SU-DHL-6 (cell line): ENCODE measurements around the gene ARHGEF26.

Experiments used
- H2AFZ ChIP-seq: fragments of 200-600 bp; sonication (generic); 2 replicates; pipeline ENCODE4 v1.6.1; 2014; ENCODE audit warnings: low read depth, mild to moderate bottlenecking, moderate library complexity, mixed read lengths, antibody characterized with exemption, low read length; ENCODE audit not compliant: severe bottlenecking
- H3F3A ChIP-seq: fragments of 200-600 bp; shearing (Covaris generic); 2 replicates; pipeline ENCODE4 v1.6.0; 2016; ENCODE audit warnings: antibody characterized with exemption, mild to moderate bottlenecking; ENCODE audit not compliant: insufficient read depth
- H3K27ac ChIP-seq: fragments of 200-600 bp; sonication (generic); 2 replicates; pipeline ENCODE4 v1.5.1; 2016; ENCODE audit warnings: low read depth, mild to moderate bottlenecking, low read length, moderate library complexity, mixed read lengths
- H3K27me3 ChIP-seq: fragments of 200-600 bp; sonication (generic), shearing (Covaris generic); 2 replicates; pipeline ENCODE4 v1.6.0; 2014; ENCODE audit warnings: mild to moderate bottlenecking, low read length
- H3K36me3 ChIP-seq: fragments of 200-600 bp; sonication (generic); 2 replicates; pipeline ENCODE4 v1.6.1; 2014; ENCODE audit warnings: mild to moderate bottlenecking, low read length, mixed read lengths
- H3K4me2 ChIP-seq: fragments of 300-600, 200-600 bp; shearing (Covaris generic), sonication (generic); 2 replicates; pipeline ENCODE4 v1.6.0; 2014; ENCODE audit warnings: low read length, low read depth, mild to moderate bottlenecking; ENCODE audit not compliant: poor library complexity, severe bottlenecking
- H3K4me3 ChIP-seq: fragments of 200-600 bp; sonication (generic); 2 replicates; pipeline ENCODE4 v1.5.1; 2014; ENCODE audit warnings: antibody characterized with exemption, low read length, mild to moderate bottlenecking, mixed read lengths; ENCODE audit not compliant: insufficient read depth, poor library complexity, severe bottlenecking
- H3K79me2 ChIP-seq: fragments of 200-600 bp; sonication (generic); 2 replicates; pipeline ENCODE4 v1.6.1; 2014; ENCODE audit warnings: mild to moderate bottlenecking, low read length, moderate library complexity; ENCODE audit not compliant: insufficient read depth
- H3K9ac ChIP-seq: fragments of 200-600 bp; sonication (generic); 2 replicates; pipeline ENCODE4 v1.7.0; 2014; ENCODE audit warnings: mild to moderate bottlenecking, low read length
- H3K9me2 ChIP-seq: fragments of 200-600 bp; sonication (generic); replicated peaks from 2 replicates; pipeline ENCODE4 v1.6.1; 2014; ENCODE audit warnings: low read length; ENCODE audit not compliant: insufficient read depth
- H3K9me3 ChIP-seq: fragments of 200-600 bp; sonication (generic); 2 replicates; pipeline ENCODE4 v1.6.1; 2014; ENCODE audit warnings: low read length, mixed read lengths; ENCODE audit not compliant: insufficient read depth
- H4K20me1 ChIP-seq: fragments of 200-600 bp; sonication (generic); 2 replicates; pipeline ENCODE4 v1.6.1; 2014; ENCODE audit warnings: low read depth, mild to moderate bottlenecking, antibody characterized with exemption, low read length, moderate library complexity, mixed read lengths
- EZH2phosphoT487 ChIP-seq: fragments of 200-600 bp; sonication (generic), shearing (Covaris generic); conservative IDR thresholded peaks from 2 replicates; pipeline ENCODE4 v1.6.1; 2018; ENCODE audit warnings: mild to moderate bottlenecking, antibody characterized with exemption, low read length, moderate library complexity, mixed read lengths
- TF ChIP-seq, protein P1 (sequence below): fragments of 200-600 bp; sonication (generic); IDR thresholded peaks from one replicate; pipeline ENCODE4 v1.5.1; 2017; ENCODE audit warnings: antibody characterized with exemption, mild to moderate bottlenecking, low read length, moderate library complexity; ENCODE audit not compliant: insufficient read depth, poor library complexity, severe bottlenecking

ARHGEF26 gene

DNA sequence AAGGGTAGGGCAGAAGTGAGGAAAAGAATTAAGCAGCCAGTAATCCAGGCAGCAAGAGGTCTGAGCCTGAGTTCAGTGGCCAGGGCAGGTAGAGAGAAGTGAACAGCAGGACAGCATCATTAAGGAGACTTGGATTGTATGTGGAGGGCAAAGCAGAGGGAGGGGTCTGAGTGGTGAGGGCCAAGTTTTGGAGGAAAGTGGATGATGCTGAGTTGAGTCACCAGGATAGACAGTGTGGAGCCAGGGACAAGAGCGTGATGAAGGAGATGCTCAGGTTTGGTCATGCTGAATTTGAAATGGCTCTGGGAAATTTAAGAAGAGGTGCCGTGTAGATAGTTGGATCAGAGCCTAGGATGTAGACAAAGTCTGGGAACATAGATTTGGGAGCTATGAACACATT lies 93.1 kb downstream of the ARHGEF26 start:
- H3K79me2 ChIP-seq = no peaks in the 10 kb centered on the region
- no peak overlapping the region for H3K4me3 ChIP-seq
- no peak overlapping the region for H3K27ac ChIP-seq
- H3K4me2 ChIP-seq = no peak overlapping the region
- H3F3A ChIP-seq = no peaks in the 10 kb centered on the region
- no peak for TF ChIP-seq EZH2phosphoT487
- TF ChIP-seq, protein P1, sequence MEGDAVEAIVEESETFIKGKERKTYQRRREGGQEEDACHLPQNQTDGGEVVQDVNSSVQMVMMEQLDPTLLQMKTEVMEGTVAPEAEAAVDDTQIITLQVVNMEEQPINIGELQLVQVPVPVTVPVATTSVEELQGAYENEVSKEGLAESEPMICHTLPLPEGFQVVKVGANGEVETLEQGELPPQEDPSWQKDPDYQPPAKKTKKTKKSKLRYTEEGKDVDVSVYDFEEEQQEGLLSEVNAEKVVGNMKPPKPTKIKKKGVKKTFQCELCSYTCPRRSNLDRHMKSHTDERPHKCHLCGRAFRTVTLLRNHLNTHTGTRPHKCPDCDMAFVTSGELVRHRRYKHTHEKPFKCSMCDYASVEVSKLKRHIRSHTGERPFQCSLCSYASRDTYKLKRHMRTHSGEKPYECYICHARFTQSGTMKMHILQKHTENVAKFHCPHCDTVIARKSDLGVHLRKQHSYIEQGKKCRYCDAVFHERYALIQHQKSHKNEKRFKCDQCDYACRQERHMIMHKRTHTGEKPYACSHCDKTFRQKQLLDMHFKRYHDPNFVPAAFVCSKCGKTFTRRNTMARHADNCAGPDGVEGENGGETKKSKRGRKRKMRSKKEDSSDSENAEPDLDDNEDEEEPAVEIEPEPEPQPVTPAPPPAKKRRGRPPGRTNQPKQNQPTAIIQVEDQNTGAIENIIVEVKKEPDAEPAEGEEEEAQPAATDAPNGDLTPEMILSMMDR = no peak
- H2AFZ ChIP-seq = no peak overlapping the region
- no peaks in the 10 kb centered on the region for H3K27me3 ChIP-seq
- no peaks in the 10 kb centered on the region for H3K9me3 ChIP-seq
- H3K9ac ChIP-seq = no peak overlapping the region
- no peaks in the 10 kb centered on the region for H3K36me3 ChIP-seq
- no peaks in the 10 kb centered on the region; the same call in 1 of the 2 replicates for H3K9me2 ChIP-seq
- no peaks in the 10 kb centered on the region for H4K20me1 ChIP-seq

DNA sequence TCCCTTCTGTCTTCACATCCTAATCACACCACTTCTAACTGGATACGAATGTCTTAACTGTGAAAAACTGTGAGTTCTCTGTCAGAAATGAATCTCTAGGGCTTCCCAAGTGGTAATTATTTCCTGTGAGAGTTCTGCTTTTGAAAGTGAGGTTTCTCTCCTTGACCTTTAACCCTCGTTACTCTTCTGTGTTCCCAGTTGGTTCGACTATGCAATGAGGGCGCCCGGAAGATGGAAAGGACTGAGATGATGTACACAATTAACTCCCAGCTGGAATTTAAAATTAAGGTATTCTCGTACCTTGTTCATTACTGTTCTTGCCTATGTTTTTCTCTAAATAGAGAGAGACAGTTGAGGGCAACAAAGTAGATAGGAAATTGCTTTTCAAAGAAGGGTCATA lies 96.5 kb downstream of the ARHGEF26 start:
- no peak overlapping the region for H3K4me3 ChIP-seq
- H3K79me2 ChIP-seq = no peaks in the 10 kb centered on the region
- no peaks in the 10 kb centered on the region for H3K27me3 ChIP-seq
- no peaks in the 10 kb centered on the region for H3K9me3 ChIP-seq
- H3K9ac ChIP-seq = no peak overlapping the region
- no peaks in the 10 kb centered on the region for H4K20me1 ChIP-seq
- no peak overlapping the region for H3K27ac ChIP-seq
- H3K4me2 ChIP-seq = no peak overlapping the region
- no peak overlapping the region for H2AFZ ChIP-seq
- no peaks in the 10 kb centered on the region for H3F3A ChIP-seq
- TF ChIP-seq, protein P1 = no peak
- no peak for TF ChIP-seq EZH2phosphoT487
- no peaks in the 10 kb centered on the region for H3K36me3 ChIP-seq
- no peaks in the 10 kb centered on the region for H3K9me2 ChIP-seq

GRCh38 chr3:154218728-154219127 lies 97.5 kb downstream of the ARHGEF26 start:
- Histone ChIP-seq H3F3A (no peaks in the 10 kb centered on the region), H3K9ac (no peak overlapping the region), H3K4me3 (no peak overlapping the region), H3K79me2 (no peaks in the 10 kb centered on the region), H4K20me1 (no peaks in the 10 kb centered on the region), H3K9me2 (no peaks in the 10 kb centered on the region), H3K9me3 (no peaks in the 10 kb centered on the region), H2AFZ (no peak overlapping the region), H3K36me3 (no peaks in the 10 kb centered on the region), H3K27me3 (no peaks in the 10 kb centered on the region), H3K27ac (no peak overlapping the region), H3K4me2 (no peak overlapping the region)
- TF ChIP-seq, protein P1 = no peak
- no peak for TF ChIP-seq EZH2phosphoT487

- Histone ChIP-seq H2AFZ (no peak overlapping the region), H3K79me2 (no peaks in the 10 kb centered on the region), H4K20me1 (no peaks in the 10 kb centered on the region), H3K9ac (no peak overlapping the region), H3K27ac (no peak overlapping the region), H3K9me3 (no peaks in the 10 kb centered on the region), H3K4me2 (no peak overlapping the region), H3K36me3 (no peaks in the 10 kb centered on the region), H3K9me2 (no peaks in the 10 kb centered on the region), H3K4me3 (no peak overlapping the region), H3F3A (no peaks in the 10 kb centered on the region), H3K27me3 (no peaks in the 10 kb centered on the region)
- no peak for TF ChIP-seq EZH2phosphoT487
- TF ChIP-seq, protein P1 = no peak
Observed at GRCh38 chr3:154220462-154220861, 99.3 kb downstream of the ARHGEF26 start.
